Measurements from ENCODE around the gene INPP4B. TPM values are rescaled to one million over a fixed set of nuclear protein-coding genes. Genes with fewer than 3 reads are reported as not detected.

INPP4B gene
- total RNA-seq, 1 donor from 2014 or later, result 19.1 TPM

- no peak for DNase-seq (ENCODE audit: low read depth in 2 of 2)
These were observed 370.4 kb downstream of the INPP4B start for GRCh38 chr4:142475663-142476062.

GRCh38 chr4:142474398-142475087 lies 371.6 kb downstream of the INPP4B start:
- DNase-seq (ENCODE audit: low read depth in 2 of 2), result no peak

- DNase-seq (ENCODE audit: low read depth in 2 of 2), result peak in 1 of 2 donors; percentile 67
These were observed 372.2 kb downstream of the INPP4B start for GRCh38 chr4:142473960-142474338.

- DNase-seq (ENCODE audit: low read depth in 2 of 2), result peak; percentile 56 to 93
These were observed 372.7 kb downstream of the INPP4B start for GRCh38 chr4:142473218-142473959.

- DNase-seq (ENCODE audit: low read depth in 2 of 2), result no peak
These were observed 379.0 kb downstream of the INPP4B start for GRCh38 chr4:142467088-142467487.

GRCh38 chr4:142465526-142465925 lies 380.6 kb downstream of the INPP4B start:
- no peak for DNase-seq (ENCODE audit: low read depth in 2 of 2)

GRCh38 chr4:142463206-142463605 lies 382.9 kb downstream of the INPP4B start:
- DNase-seq (ENCODE audit: low read depth in 2 of 2), result no peak

GRCh38 chr4:142452161-142452855 lies 393.8 kb downstream of the INPP4B start:
- no peak for DNase-seq (ENCODE audit: low read depth in 2 of 2)

GRCh38 chr4:142449771-142450373 lies 396.2 kb downstream of the INPP4B start:
- no peak for DNase-seq (ENCODE audit: low read depth in 2 of 2)

- DNase-seq (ENCODE audit: low read depth in 2 of 2), result no peak
These were observed 399.1 kb downstream of the INPP4B start for GRCh38 chr4:142447009-142447408.

GRCh38 chr4:142443469-142443868 lies 402.6 kb downstream of the INPP4B start:
- no peak for DNase-seq (ENCODE audit: low read depth in 2 of 2)

- no peak for DNase-seq (ENCODE audit: low read depth in 2 of 2)
These were observed 406.0 kb downstream of the INPP4B start for GRCh38 chr4:142440093-142440492.

- DNase-seq (ENCODE audit: low read depth in 2 of 2), result no peak
These were observed 410.4 kb downstream of the INPP4B start for GRCh38 chr4:142435599-142436235.

- DNase-seq (ENCODE audit: low read depth in 2 of 2), result no peak
These were observed 411.4 kb downstream of the INPP4B start for GRCh38 chr4:142434519-142435224.

GRCh38 chr4:142428715-142429114 lies 417.4 kb downstream of the INPP4B start:
- no peak for DNase-seq (ENCODE audit: low read depth in 2 of 2)

- no peak for DNase-seq (ENCODE audit: low read depth in 2 of 2)
These were observed 418.6 kb downstream of the INPP4B start for GRCh38 chr4:142427456-142427855.

- no peak for DNase-seq (ENCODE audit: low read depth in 2 of 2)
These were observed 422.2 kb downstream of the INPP4B start for GRCh38 chr4:142423861-142424260.

- no peak for DNase-seq (ENCODE audit: low read depth in 2 of 2)
These were observed 425.6 kb downstream of the INPP4B start for GRCh38 chr4:142420311-142421095.

GRCh38 chr4:142419712-142420111 lies 426.4 kb downstream of the INPP4B start:
- no peak for DNase-seq (ENCODE audit: low read depth in 2 of 2)

- DNase-seq (ENCODE audit: low read depth in 2 of 2), result no peak
These were observed 427.4 kb downstream of the INPP4B start for GRCh38 chr4:142418697-142419096.
